Kidney capillary endothelial cell (primary cell): Measurements from ENCODE around the gene BCL2L1.

Experiments used
- DNase-seq: peaks from one replicate; pipeline ENCODE4 v3.0.0-alpha.2; 2018; ENCODE audit warnings: low spot score

BCL2L1 gene

DNA sequence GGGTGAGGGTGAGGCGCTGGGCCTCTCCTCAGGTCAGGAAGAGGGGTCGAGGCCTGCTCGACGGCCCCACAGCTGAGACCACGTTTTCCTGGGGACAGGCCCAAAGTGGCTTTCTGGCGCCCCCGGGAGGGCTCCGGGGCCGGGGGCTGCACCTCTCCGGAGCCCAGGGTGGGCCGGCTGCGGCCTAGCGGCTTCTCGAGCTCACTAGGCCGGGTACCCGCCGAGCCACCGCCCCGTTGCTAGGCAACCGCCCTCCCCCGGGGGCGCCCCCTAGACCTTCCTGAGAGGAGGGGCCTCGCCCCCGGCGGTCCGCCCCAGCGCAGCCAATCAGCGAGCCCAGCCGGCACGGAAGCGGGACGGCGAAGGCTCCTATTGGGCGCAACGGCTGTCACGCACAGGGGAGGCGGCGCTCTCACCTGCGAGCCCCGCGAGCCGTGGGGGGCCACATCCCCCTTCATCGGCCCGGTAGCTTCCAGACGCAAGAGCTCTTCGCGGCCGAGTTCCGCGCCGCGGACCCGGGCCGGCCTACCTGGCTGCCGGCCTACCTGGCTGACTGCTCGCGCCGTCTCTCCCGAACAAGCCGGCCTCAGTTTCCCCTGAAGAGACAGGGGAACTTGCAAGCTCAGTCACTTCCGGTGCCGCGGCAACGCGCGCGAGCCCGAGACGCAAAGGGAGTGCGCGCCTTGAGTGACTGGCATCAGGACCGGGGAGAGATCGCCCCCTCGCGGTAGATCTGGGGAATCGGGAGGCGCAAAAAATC lies 831 bp upstream of the BCL2L1 start:
- peak; percentile 97 for DNase-seq

DNA sequence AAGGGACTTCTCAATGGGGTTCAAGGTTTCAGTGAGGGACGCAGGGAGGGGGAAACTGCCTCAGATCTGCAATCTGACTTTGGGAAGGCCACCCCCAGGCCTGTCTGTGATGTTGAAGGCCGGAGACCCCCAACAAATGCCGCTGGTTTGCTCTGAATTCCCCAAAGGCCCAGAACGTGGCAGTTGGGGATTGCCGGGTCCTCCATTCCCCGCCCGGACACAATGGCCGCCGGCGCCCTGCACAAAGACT lies 326 bp upstream of the BCL2L1 start:
- no peak for DNase-seq

DNA sequence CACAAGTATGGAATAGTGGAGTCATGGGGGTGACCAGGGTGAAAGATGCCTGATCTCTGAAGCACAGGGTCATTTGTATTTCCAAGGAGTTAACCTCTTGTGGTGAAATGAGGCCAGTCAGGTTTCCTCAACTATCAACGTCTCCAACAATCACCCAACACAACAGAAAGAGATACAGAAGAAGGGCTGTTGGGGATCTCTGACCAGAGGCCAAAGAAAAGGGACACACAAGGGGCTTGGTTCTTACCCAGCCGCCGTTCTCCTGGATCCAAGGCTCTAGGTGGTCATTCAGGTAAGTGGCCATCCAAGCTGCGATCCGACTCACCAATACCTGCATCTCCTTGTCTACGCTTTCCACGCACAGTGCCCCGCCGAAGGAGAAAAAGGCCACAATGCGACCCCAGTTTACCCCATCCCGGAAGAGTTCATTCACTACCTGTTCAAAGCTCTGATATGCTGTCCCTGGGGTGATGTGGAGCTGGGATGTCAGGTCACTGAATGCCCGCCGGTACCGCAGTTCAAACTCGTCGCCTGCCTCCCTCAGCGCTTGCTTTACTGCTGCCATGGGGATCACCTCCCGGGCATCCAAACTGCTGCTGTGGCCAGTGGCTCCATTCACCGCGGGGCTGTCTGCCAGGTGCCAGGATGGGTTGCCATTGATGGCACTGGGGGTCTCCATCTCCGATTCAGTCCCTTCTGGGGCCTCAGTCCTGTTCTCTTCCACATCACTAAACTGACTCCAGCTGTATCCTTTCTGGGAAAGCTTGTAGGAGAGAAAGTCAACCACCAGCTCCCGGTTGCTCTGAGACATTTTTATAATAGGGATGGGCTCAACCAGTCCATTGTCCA lies 1.0 kb downstream of the BCL2L1 start:
- DNase-seq = no peak

DNA sequence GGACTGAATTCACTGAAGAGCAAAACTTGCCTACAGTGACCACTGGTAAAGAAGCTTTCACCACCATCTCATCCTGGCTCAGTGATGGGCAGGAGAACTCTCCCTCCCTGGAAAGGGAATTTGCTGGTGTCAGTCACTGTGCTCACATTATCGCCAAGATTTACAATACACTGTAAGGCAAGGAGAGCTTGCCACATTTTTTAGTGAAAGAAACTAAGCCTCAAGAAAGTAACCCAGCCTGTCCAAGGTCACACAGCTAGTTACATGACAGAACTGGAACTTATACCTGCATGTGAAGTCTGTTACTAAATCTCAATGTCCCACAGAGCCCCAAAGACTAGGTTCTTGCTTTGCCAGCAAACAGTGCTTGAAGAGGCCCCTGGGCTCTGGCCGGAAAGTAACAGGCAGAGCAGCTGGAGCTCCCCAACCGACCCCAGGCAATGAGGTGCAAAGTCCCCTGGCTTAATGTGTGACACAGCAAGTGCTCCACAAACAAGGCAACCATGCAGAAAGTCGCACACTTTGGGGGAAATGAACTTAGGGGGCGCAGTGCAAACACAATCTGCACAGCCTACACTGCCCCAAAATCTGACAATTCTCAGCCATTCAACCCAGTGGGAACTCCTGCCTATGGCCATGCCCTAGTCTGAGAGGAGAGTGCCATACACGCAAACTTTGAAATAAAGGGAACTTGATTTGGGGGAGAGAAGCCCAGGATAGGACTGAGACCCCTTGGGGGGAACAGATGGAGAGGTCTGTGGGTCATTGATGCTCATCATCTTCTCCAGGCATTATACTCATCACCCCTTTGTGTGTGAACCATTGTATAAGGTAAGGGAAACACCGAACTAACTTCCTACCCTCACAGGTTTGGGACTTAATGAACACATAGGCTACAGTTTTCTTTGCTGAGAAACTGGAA lies 1.9 kb downstream of the BCL2L1 start:
- DNase-seq = no peak

DNA sequence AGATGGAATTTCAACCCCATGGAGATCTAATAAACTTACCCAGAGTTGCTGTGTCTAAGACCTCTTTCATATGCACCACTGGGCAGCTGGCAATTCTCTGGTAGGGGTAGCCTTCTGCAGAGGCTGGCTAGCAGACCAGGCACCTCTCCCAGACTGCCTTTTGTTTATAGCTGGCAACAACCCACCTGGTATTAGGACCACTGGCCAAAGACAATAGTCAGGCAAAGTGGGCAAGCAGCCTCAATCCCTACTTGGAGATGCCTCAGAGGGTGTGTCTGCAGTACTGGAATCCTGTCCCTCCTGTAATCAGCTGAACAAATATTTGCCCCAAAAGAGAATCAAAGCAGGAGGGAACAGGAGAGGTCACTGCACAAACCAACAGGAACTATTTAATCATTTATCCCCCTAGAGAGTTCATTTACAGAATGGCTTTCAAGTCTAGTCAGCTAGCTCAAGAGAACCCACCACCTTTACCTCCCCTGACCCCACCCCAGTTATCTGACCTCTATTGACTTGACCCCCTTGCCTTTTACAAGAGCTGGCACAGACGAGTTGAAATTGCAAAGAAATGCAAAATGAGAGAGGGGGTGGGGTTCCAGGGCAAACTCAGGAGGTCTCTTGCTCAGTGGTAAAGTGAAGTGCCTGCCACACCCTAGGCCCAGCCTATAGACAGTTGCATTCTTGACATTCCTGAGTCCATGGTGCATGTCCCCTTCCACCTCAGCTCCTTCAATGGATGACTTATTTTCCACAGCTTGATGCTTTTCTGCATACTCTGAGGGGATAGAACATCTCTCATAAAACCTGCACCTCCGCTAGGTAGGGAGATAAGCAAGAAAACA lies 2.8 kb downstream of the BCL2L1 start:
- DNase-seq = no peak

DNA sequence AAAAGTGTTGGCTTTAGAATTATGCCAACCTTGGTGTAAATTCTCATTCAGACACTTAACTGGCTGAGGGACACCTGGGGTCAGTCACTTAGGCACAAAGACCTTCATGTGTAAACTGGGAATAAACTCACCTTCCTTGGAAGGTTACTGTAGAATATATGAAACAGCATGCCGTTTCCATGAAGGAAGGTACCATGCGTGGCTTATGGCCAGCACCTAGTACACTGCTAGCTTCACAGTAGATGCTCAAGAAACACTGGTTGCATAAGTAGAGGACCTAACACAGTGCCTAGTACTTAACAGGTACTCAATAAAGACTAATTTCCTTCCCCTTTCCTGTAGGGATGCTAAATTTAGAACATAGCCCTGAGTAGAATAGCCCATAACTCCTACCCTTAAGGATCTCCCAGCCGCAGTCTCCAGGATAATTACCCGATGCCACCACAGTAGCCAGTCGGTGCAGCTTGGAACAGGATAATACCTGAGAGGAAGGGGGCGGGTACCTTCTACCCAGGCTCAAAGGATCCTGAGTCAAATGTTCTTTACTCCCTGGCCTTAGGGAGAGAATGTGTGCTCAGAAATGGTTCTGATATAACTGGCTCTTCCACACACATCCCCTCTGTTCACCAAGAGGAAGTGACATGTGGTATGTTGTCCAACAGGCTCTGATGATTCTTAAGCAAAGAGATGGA lies 3.6 kb downstream of the BCL2L1 start:
- no peak for DNase-seq

DNA sequence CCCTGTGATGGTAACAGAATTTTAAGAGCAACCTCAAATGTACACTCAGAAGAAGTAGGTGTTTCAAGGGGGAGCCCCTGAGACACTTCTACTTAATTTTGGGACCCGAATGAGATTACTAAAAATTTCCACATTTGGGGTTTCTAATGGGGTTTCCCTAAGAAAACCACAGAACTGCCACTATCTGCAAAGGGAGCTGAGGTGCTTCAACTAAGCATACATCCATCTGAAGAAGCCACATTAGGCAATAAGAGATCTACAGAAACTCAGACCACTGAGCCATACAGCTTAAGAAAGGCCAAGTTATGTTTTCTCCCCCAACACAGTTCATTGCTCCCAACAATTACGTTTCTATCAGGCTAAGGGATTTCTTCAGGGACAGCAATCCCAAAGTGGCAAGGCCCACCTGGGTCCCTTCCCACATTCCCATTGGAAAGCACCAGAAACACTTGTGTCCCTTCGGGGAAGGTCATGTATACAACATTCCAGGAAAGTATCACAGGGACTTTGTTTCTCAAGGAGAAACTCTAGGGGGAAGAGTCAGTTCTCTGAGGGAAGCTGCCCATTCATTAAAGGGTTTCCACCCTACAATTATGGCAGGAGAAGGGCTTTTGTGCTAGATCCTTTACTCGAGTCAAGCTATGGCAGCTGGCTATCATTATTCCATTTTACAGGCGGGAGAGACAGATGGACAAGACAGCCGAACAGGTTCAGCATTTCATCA lies 5.0 kb downstream of the BCL2L1 start:
- no peak for DNase-seq

DNA sequence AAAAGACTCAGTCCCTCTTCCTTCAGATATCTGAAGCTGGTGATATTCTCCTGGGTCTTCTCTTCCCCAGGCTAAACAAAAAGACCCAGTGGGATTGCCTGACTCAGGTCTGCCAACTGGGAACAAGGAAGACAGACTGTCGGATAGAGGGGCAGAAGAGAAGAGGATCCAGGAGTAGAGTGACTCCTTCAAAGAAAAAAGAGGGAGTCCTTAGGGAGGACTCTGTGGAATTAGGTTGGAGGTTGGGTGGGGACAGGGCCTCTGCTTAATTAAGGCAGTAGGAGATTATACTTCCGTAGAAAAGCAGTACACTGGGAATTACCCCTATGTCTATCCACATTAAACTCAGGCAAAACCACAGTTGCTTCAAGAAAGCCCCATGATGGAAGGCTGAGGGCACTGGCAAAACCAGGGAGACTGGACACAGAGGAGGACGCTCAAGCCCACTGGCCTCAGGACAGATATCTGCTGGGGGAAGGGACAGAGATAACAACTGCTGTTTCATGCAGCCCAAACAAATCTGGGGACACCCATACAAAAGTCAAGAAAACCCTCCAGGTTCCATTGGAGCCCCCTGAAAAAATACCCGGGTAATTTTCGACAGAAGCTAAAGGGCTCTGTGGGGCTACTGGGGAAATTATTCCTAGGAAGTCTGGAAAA lies 5.7 kb downstream of the BCL2L1 start:
- no peak for DNase-seq

DNA sequence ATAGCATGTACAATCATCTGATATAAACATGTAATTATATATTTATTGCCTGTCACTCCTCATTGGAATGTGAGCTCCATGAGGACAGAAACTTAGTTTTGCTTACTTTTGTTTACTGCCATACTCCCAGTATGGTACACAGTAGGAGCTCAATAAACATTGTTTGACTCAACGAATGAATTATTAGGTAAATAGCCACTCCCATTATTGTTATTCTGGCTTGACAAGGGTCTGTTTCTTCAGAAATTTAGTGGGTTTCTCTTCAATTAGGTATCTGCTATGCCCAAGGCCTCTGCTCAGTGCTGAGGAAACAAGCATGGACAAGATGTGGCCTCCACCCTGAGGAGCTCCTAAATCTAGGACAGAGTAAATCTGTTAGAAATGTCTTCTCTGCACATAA lies 6.3 kb downstream of the BCL2L1 start:
- no peak for DNase-seq

DNA sequence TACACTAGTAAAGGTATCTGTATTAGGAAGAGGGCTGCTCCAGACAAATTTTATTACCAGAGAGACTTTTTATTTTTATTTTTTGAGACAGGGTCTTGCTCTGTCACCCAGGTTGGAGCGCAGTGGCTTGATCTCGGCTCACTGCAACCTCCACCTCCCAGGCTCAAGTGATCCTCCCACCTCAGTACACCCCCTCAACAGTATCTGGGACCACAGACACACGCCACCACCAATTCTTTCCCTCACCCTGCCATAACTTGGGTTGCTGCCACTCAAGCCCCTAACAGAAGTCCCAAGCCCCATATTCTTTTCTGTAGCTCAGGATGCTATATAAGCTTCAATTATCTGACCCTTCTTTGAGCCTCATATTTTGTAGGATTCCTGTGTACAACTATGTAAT lies 6.9 kb downstream of the BCL2L1 start:
- no peak for DNase-seq

DNA sequence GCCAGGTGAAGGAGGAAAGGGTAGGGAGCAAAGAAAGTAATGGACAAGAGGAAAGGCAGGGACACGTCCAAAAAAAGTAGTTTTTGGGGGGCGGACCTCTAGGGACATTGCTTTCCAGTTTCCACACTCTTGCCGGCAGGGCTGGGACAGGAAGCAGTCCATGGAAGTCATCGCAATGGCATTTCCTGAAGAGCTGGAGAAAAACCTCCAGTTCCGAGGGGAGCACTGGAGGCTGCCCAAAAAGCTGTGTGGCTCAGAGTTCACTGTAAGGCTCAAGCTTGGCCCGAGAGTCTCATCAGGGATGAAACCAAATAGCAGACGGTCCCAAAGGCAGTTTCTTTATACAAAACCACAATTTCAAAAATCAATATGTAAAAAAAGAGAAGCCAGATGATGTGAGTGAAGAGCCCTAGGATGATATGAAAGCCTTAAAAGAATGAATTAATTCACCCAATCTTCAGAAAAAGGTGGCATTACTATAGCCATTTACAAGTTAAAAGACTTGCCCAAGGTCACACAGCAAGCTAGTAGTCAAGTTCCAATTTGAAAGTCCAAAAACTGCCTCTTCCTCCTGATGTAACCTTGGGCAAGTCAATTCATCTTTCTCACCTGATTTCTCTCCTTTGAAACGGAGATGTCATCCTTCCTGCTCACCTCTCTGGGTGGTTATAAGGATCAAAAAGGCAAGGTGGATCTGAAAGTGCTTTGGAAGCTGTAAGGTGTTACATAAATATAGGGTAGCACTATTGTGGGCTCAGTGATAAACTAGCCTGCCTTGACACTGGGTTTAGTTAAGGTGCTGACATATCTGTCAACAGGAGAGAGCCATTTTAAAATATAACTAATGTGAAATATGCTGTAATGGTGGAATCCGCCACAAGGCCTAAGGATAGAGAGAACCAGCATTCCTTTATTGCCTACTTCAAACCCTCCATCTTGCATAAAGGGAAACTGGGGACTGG lies 9.1 kb downstream of the BCL2L1 start:
- DNase-seq = peak; percentile 90

DNA sequence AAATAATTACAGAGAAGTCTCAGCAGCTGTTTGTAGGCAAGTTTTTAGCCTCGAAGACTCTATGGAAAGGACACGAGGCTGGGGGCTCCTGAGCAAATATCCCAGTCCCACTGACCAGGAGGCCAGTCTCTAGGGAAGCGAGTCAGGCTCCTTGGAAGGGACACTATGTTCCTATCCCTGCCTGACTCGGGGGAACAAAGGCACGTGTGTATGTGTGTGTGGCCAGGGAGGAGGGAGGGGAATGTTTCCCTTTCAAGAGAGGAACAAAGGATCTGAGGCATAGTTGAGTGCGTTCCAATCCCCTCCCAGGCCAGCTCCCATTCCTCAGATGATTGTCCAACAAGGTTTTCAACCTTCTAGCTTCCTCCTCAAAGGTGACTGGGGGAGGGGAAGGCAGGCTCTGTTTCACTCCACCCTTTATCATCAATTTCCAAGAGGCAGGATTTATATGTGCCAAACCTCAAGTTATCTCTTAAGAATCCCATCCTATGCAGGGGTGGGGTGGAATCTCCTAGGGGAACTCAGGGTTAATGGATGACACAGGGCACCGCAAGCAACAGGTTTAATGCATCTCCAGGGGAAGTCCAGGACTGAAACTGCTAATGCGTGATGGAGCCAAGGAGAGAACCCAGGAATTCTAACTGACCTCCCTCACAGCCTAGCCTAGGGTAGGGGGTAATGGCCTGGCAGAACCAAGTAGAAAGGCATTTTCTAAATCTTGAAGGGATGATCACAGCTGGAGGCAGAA lies 9.9 kb downstream of the BCL2L1 start:
- peak; percentile 88 for DNase-seq

DNA sequence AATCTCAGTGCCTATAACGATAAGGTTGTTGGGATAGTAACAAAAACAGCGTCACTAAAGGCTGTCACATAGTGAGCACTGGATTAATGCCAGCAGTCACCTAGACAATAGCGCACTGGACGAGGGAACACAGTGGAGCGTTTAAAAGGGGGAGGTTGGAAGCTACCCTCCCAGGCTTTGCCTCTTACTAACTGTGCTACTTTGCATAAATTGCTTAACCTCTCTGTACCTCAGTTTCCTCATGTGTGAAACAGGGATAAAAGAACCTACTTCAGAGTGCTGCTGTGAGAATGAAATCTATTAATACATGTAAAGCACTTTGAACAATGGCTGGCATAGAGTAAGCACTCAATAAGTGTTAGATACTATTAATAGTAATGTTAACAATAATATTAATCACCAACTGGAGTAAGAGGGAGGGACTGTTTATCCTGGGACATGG lies 10.5 kb downstream of the BCL2L1 start:
- no peak for DNase-seq

DNA sequence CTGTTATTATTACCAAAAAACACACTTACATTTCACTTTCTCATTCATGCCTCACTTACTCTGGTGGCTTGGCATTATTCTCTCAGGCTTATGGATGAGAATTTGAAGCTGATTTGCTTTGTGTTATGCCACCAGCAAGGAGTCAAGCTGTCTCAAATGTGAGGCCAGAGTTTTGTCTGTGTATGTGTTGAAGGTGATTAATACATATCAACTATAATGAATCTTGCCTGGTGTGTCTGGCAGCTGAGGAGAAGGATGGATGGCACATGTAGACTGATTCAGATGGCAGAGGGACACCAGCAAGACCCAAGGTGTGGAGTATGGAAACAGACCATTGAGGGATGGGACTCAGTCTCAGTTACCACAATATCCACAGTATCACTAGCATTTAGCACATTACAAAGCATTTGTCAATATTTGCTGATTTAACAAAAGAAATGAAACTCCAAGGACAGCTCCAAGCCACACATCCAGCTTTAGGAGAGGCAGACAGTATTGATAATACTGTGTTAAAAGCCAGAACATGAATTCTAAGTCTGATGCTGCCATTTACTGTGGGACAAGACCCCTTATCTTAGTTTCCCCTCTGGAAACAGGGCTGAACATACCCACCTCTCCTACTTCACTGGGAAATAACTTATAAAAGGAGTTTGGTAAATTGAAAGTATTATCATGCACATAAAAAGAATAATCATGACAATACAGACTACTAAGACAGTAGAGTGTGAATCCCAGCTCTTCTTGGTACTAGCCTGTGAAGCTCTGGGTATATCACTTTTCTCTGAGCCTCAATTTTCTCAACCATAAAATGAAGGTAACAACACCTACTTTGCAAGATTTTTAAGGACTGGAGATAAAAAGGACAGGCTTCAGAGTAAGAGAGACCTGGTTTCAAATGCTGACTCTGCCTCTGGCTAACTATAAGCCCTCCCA lies 11.2 kb downstream of the BCL2L1 start:
- DNase-seq = no peak

DNA sequence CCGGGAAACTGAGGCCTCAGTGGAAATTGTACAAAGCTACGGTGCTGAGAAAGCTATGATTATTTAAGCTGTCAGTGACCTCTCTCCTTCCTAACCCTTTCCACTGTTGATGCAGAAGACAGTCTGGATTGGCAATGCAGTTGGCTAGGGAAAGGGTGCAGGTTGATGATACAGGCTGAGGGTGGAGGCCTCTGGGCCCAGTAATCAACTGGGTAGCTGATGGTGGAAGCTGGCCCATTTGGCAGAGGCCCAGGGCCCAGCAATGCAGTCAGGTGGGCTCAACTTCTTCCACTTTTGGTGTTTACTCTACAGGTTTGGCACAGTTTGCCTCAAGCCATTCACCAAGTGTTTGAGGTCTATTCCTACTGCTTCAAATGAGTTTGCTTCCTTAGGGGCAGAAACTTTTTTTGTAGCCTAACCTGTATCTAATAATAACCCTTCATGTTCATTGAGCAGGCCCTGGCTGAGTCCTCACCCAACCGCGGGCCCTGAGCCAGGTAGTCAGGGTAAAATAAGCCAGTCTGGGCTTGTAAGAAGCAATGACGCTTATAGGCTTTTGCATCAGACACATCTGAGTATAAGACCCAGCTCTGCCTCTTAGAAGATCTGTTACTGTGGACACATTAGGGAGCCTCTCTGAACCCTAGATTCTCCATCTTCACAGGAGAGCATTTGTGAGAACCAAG lies 12.1 kb downstream of the BCL2L1 start:
- no peak for DNase-seq

DNA sequence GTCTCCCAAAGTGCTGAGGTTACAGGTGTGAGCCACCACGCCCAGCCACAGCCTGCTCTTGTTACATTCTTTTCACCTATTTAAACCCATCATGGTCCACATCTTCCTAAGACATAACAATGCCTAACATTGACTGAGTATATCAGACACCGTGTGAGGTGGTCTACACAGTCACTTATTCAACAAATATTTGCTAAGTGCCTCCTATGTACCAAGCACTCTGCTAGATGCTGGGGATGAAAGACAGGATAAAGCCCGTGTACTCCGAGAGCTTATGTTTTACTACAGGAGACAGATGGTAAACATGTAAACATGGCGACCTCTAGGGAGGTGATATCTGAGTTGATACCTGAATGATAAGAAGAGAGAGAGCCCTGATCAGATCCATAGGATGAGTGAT lies 12.7 kb downstream of the BCL2L1 start:
- no peak for DNase-seq
